NCI-H2107 treated with DMSO at 0.1 percent for 48 hours (cell line): ENCODE results near the gene IGSF9.
A peak's percentile ranks its signal among the peaks of the same experiment; 100 is the strongest.

Experiments
- DNase-seq: peaks from one replicate; lab custom pipeline; 2025; ENCODE audit not compliant: unreplicated experiment; lab: John Stamatoyannopoulos, UW

The IGSF9 gene

DNA sequence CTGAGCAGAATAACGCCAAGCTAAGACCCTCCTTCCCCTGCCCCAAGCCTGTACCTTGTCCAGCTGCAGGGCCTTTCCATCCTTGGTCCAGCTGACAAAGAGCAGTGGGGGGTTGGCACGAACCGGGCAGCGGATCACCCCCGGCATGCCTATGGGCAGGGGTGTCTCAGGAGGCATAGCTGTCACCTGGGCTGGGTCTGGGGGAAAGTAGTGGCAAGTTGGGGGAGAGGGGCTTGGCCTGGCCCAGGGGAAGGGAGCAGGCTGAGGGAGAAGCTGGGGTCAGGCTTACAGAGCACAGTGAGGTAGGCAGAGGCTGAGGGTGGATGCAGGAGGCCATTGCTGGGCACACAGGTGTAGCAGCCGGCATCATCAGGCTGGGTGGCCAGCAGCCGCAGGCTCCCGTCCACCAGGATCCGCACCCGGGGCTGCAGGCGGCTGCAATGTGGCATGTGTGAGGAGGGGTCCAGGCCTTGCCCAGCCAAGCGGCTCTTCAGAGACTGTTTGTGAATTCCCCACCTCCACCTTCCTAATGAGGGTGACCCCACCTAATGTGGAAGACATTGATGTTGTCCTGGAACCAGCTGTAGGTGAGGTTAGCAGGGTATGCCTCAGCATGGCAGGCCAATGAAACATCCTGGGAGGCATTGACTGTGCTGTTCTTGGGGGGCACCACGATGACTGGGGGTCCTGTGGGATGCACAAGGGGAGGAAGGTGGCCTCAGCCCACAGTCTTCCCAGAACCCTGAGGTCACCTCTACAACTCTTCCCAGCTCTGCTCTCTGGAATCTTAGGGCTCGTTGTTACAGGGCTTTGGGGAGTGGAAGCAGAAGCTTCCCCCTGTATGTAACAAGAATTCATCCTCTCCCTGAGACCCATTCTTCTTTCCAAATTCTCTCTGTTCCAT lies 11.0 kb downstream of the IGSF9 start:
- no peak for DNase-seq

DNA sequence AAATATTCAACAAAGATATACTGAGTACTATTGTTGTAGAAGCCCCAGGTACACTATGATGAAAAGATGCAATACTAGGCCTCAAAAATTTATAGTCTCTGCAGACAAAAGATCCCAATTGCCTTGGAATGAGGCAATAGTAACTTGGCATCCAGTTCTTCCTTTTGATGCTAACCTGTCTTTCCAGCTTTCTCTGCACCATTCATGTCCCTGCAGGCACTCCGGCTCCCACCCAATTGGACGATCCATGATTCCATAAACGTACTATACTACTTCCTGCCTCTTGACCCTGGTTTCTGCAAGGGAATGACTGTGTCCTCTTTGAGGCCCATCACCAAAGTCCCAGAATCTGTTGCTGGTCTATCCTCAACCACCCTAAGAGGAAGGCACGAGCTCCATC lies 12.1 kb downstream of the IGSF9 start:
- DNase-seq: no peak

GRCh38 chr1:159932296-159933285 lies 12.8 kb downstream of the IGSF9 start:
- no peak for DNase-seq

- DNase-seq: no peak
Measured at GRCh38 chr1:159931795-159932173, 13.6 kb downstream of the IGSF9 start.

DNA sequence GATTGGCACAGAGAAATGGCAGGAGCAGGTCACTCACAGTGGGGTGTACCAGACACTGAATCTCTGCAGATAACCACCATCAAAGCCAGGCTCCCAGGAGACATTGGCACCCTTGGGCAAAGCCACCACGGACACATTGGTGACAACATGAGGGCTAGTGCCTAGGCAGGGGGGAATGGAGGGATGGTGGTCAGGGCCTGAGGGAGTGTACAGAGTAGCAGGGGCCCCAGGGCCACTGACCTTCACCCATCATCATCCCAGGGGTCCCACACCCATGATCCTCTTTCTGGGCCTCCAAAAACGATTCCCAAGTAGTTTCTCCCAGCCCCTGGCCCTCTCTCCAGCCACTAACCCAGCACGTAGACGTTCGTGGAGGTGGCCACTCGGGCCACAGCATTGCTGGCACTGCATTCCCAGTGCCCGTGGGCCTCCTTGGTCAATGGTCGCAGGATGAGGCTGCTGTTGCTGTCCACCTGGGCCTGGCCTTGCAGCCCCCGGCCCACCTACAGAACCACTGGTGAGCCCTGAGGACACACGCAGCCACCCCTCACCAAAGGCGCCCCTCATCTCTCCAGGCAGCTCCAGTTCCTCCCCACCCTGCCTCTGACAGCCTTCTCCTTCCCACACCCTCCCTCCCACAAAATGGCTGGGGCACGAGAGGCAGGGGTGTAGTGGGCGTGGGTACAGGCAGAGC lies 14.2 kb downstream of the IGSF9 start:
- no peak for DNase-seq

DNA sequence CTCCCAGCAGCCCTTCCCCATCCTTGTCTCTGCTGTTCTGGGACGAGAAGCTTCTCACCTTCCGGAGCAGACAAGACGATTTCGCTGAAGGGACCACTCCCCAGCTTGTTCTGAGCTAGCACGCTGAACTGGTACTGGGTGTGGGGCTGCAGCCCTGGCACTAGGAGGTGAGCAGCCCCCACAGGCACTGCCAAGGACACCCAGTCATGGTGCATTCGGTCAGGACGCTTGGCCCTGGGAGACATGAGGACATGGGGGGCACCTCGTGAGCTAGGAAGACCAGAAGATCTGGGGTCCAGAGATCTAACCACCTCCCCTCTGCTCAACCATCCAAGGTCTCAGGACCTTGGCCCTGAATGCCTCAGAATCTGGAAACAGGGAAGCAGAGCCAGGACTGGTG lies 14.8 kb downstream of the IGSF9 start:
- no peak for DNase-seq

- no peak for DNase-seq
Measured at GRCh38 chr1:159930216-159930615, 15.2 kb downstream of the IGSF9 start.

- DNase-seq: no peak
Measured at GRCh38 chr1:159929155-159930051, 16.0 kb downstream of the IGSF9 start.

GRCh38 chr1:159928491-159929050 lies 16.8 kb downstream of the IGSF9 start:
- no peak for DNase-seq

DNA sequence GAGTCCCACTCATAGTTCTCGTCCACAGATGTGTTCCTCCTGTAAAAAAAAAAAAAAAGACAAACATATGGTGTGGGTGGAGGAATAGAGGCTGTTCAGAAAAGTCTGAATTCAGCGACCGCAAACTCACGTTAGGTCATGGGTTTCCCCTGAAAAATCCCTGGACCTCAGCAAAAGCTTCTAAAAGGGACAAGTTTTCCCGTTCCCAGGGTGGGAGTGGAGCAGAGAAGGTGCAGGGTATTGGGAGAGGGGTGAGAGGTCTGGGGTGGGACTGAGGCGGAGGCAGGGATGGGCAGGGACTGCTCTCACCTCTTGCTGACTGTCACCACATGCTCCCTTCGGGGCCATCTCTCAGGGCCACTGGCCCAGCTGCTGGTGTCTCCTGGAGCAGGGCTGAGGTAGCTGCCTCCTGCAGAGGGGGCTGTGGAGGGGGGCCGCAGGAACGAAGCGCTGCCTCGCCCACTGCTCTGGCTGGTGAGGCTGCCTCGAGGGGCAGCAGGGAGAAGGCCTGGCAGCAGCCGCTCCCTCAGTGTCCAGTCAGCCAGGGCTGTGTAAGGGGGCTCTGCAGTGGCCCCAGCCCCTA lies 17.5 kb downstream of the IGSF9 start:
- no peak for DNase-seq

DNA sequence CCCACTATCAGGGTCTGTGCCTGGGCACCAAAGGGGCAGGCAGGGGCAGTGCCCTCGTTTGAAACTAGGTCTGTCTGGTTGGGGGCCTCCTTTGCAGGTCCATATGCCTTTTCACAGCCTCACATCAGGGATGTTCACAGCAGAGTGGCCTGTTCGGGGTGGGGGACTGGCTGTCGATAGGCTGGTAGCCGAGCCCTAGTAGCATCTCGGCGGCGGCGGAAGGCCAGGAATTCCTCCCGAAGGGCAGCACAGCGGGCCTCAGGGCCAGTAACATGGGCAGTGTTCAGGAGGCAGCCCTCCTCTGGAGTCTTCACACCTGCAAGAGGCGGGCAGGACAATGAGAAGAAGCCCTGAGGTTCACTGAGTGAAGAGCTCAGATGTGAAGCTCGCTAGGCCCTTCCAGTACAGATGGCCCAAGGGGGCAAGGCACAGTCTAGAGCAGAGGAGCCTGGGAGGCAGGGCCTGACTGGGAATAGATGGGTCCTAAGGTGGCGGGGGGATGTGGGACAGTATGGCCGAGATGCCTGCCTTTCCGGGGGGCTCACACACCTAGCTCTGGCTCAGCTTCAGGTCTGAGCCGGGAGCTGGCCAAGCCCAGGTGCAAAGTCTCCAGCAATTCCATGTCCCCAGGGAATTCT lies 18.1 kb downstream of the IGSF9 start:
- no peak for DNase-seq

DNA sequence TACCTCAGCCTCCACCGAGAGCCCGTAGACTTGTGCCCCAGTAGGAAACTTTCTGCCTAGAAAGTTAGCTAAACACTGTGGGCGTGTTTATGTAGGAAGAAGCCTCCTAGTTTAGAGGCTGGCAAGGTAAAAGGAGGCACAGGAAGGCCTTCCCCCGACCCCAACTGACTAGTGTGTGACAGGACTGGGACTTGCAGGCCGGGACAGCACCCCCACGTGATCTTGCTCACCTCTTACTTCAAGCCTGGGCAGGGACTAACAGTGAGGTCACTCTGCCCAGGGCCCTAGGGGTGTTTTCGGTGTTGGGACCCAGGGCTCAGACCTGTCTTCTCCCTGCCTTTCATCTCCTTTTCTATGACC lies 19.7 kb downstream of the IGSF9 start:
- no peak for DNase-seq

DNA sequence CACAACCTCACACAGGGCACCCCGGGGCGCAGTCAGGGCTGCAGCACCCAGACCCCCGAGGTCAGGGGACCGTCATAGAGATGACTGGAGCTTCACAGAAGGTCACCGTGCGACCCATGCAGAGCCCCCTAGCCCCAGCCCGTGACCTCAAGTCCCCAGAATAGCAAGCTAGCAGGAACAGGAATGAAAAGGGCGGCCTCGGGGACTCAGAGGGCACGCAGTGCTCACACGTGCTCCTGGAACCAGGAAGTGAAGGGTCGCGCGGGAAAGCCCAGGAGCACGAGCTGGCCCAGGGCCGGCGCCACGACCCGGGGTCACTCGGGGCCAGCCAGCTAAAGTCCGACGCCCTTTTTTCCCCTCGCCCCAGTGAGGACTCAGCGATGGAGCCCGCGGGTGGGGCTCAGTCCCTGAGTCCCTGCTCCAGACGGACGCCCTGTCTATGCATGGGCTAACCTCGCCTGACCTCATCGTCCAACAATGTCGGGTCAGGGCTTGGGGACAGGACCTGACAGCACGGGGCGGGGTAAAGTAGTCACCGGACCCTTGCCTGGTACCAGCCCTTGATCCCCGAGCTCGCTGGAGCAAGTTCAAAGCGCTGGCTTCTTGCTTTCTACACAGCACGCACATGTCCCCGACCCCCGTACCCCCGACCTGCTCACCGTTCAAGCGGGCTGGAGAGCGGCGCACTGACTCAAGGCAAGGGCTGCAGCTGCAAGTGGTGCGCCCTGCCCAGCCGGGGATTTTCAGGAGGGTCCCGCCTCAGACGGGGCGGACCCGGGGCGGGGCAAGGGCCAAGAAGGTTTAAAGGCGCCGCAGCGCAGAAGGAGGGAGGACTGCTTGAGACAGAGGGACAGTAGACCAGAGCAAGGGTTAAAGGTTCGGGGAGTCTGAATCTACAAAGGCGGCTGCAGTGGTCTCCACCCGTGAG lies 20.4 kb downstream of the IGSF9 start, which contains the start of gene TAGLN2:
TSS of gene TAGLN2 (minus strand) at position 717 of the 928 bp plus-strand sequence. CDS start 4,998 bp downstream, outside the sequence.
- DNase-seq: peak; percentile 46

DNA sequence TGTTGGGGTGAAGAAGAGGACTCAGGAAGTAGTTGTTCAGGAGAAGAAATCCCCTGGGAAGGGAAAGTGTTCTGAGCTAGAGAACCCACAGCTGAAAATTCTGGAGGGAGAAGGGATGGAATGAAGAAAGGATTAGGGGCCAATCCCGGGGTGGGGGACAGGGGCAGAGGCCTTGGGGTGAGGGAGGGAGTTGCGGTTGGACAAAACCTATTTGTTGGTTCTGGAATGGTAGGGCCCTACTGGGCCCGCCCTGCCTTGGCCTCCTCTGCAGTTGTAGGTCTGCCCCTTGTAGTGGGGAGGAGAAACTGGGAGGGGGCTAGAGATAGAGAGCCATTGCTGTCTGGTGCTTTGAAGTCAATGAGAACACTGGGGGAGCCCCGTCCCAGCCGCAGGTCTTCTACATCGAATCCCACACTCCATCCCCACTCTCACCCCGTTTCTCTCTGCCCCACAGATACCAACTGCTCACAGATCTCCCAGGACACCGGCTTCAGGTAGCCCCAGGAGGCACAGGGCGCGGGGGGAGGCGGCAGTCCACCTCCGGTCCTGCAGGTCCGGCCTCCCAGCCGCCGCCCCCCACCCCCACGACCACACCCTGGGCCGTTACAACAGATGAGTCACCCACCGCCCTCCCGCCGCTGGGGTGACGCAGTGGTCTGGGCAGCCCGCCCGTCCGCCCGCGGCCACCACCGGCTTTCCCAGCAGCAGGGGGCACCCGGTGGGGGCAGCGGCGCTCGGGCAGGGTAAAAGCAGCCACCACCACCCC lies 21.2 kb downstream of the IGSF9 start:
- DNase-seq: no peak

DNA sequence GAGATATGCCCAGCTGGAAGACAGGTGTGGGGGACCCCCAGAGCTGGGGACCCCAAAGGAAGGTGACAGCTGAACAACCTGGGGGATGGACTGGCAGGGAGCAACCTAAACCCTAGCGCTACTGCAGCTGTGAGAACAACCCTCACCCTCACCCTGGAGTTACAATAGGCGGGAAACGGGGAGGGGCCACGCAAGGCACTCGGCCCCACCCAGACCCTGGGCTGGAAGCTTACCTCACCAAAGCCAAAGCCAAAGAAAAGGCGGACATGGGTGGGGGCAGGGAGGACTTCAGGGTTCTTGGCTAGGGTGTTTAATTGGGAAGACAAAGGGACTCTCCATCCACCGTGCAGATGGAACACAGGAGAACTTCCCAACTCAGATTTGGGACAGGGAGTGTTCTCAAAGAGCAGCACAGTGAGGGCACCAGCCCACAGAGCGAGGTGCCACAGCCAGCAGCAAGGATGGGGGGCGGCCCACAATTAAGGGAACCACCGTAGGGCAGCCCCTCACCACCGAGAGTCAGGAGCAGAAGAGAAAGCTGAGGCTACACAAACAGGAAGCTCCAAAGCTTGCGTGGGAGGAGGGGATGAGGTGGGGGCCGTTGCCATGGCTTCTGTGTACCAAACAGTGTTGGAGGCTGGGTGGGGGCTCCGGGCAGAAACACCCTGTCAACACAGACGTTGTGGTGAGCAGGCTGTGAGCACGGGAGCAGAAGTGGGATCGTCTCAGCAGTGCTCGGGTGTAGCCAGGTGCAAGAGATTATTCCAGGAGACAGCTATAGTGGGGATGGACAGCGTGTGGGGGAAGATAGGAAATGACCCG lies 22.0 kb downstream of the IGSF9 start:
- DNase-seq: peak; percentile 81

- DNase-seq: no peak
Measured at GRCh38 chr1:159922511-159923202, 22.8 kb downstream of the IGSF9 start.
